Gastroesophageal sphincter (tissue), 4 donors: ENCODE results near the gene NEDD9. TPM values are rescaled to one million over a fixed set of nuclear protein-coding genes. Genes with fewer than 3 reads are reported as not detected.

Source experiments
- ATAC-seq: fragments of 150-250 bp; one replicate; pipeline ENCODE4 v1.9.1; 2016; ENCODE audit warnings: mild to moderate bottlenecking, moderate library complexity
- H3K27ac ChIP-seq, 4 donors: fragments of 200-600 bp; sonication (generic) in 3 of 4; 1 replicate in 3 of 4; 2 replicates in 1 of 4; pipeline ENCODE4 v1.5.1; 2016 to 2019
- H3K27me3 ChIP-seq: fragments of 200-600 bp; sonication (generic); one replicate; pipeline ENCODE4 v1.5.1; 2019
- H3K36me3 ChIP-seq, 2 donors: fragments of 200-600 bp; sonication (generic); one replicate each; pipeline ENCODE4 v1.5.1; 2019; ENCODE audit warnings: control low read depth in 1 of 2
- H3K4me1 ChIP-seq, 3 donors: fragments of 200-600 bp; sonication (generic); 1 replicate in 2 of 3; 2 replicates in 1 of 3; pipeline ENCODE4 v1.5.1; 2016 to 2019; ENCODE audit warnings: control low read depth in 2 of 3
- H3K4me3 ChIP-seq, 2 donors: fragments of 200-600 bp; sonication (generic); one replicate each; pipeline ENCODE4 v1.5.1; 2019; ENCODE audit warnings: mild to moderate bottlenecking in 1 of 2, moderate library complexity in 1 of 2
- H3K9me3 ChIP-seq, 3 donors: fragments of 200-600 bp; sonication (generic); one replicate each; pipeline ENCODE4 v1.5.1; 2017 to 2019; ENCODE audit warnings: control low read depth in 2 of 3
- EP300 ChIP-seq: sonication (generic); formaldehyde crosslinking; IDR thresholded peaks from one replicate; pipeline ENCODE4 v1.6.1; 2017; ENCODE audit warnings: antibody characterized with exemption, mild to moderate bottlenecking
- POLR2A ChIP-seq, 2 donors: fragments of 450-650 bp; IDR thresholded peaks; one replicate each; pipeline ENCODE4 v1.6.1; 2017; ENCODE audit warnings: antibody characterized with exemption in 2 of 2, mild to moderate bottlenecking in 2 of 2, moderate library complexity in 1 of 2
- POLR2AphosphoS5 ChIP-seq: sonication (generic); formaldehyde crosslinking; IDR thresholded peaks from one replicate; pipeline ENCODE4 v1.6.1; 2017; ENCODE audit warnings: antibody characterized with exemption
- WGBS, 2 donors: methylation state at CpG; one replicate each; pipeline ENCODE4 v1.1.5; 2018; ENCODE audit warnings: low coverage in 1 of 2; 5-methylcytosine and 5-hydroxymethylcytosine counted together
- total RNA-seq, 4 donors: library from RNA; depleted of rRNA; stranded (reverse); fragments of >200 nt; gene quantifications; one replicate each; pipeline ENCODE4 v1.1.0, GENCODE V29; 2016
- TF ChIP-seq, protein P1 (sequence below), 4 experiments: fragments of 200-600 bp in 2 of 4; fragments of 450-650 bp in 2 of 4; sonication (generic) in 1 of 4; IDR thresholded peaks; one replicate each; pipeline ENCODE4 v1.5.1; 2017 to 2019; ENCODE audit warnings: antibody characterized with exemption in 4 of 4, mild to moderate bottlenecking in 2 of 4, moderate library complexity in 2 of 4

The NEDD9 gene
- total RNA-seq, 4 donors from 2014 or later, result 13.1 to 42.7 (median 26.7) TPM

DNA sequence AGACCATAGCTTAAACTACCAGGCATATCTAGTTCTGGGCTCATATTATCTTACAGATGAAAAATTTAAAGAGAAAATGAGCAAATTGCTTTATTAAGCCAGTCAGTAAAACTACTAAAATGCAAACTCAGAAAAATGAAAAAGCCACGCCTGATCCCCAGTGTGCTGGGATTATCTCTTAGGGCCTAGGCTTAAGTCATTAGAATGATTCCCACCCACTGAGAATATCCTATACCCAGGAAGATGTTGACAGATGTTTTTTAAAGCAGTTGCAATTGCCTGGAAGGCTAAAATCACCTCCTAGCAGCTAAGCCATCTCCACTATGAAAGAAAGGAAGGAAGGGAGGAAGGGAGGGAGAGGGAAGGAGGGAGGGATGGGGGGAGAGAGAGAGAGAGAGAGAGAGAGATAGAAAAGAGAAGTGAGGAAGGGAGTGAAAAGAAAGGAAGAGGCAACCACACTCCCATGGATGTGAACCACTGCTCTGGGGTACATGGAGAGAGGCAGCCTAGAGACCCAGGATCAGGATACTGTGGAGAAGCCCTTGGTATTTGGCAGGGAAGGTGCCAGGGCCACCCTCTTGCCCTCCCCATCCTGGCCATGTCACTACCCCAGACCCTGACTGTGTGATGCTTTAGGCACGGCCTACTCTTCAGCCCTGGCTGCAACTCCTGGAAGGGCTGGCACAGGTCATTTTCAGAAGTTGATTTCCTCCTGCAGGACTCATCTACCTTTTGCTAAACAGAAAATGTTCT lies 21.9 kb downstream of the NEDD9 start:
- peaks cover 5 to 76% (median 47%) of the 10 kb centered on the region in 3 donors for H3K4me1 ChIP-seq
- no peak for ATAC-seq
- TF ChIP-seq POLR2AphosphoS5 (no peak), EP300 (no peak), POLR2A (IDR thresholded peaks at IDR 0.05) (no peak)
- TF ChIP-seq, protein P1, sequence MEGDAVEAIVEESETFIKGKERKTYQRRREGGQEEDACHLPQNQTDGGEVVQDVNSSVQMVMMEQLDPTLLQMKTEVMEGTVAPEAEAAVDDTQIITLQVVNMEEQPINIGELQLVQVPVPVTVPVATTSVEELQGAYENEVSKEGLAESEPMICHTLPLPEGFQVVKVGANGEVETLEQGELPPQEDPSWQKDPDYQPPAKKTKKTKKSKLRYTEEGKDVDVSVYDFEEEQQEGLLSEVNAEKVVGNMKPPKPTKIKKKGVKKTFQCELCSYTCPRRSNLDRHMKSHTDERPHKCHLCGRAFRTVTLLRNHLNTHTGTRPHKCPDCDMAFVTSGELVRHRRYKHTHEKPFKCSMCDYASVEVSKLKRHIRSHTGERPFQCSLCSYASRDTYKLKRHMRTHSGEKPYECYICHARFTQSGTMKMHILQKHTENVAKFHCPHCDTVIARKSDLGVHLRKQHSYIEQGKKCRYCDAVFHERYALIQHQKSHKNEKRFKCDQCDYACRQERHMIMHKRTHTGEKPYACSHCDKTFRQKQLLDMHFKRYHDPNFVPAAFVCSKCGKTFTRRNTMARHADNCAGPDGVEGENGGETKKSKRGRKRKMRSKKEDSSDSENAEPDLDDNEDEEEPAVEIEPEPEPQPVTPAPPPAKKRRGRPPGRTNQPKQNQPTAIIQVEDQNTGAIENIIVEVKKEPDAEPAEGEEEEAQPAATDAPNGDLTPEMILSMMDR (IDR thresholded peaks at IDR 0.05), result no peak
- peak overlapping the region in 3 of 4 donors; percentile 32 to 80 (median 40) for H3K27ac ChIP-seq
- 71 to 100% methylated on average over 1 to 2 of the region's 2 CpGs for WGBS, 2 donors
- H3K27me3 ChIP-seq, result no peaks in the 10 kb centered on the region
- H3K9me3 ChIP-seq, result no peaks in the 10 kb centered on the region
- no peaks in the 10 kb centered on the region for H3K36me3 ChIP-seq
- H3K4me3 ChIP-seq, result no peak overlapping the region

DNA sequence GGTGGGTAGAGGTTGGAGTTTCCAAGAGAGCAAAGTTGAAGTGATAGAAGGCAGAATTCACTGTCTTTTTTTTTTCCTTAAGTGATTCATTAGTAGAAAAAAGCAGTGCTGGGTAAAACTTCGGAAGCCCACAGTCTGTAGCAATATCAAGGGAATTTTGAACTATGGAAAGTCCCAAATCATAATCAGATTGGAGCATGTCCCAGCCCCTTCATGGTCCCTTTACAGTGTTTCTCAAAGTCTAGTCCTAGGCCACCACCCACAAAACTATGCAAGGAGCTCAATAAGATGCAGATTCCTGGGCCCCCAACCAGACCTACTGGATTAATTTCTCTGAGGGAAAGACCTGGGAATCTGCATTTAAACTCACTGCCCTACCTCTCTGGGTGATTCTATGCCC lies 22.6 kb downstream of the NEDD9 start:
- WGBS, 2 donors, result 21 to 42% methylated on average over 1 of the region's 1 CpG
- H3K9me3 ChIP-seq, result no peaks in the 10 kb centered on the region
- H3K27me3 ChIP-seq, result no peaks in the 10 kb centered on the region
- no peaks in the 10 kb centered on the region for H3K36me3 ChIP-seq
- no peak for ATAC-seq
- H3K4me1 ChIP-seq, result peaks cover 5 to 70% (median 42%) of the 10 kb centered on the region in 3 donors
- no peak for TF ChIP-seq POLR2AphosphoS5
- TF ChIP-seq, protein P1 (IDR thresholded peaks at IDR 0.05), result no peak
- no peak for TF ChIP-seq POLR2A (IDR thresholded peaks at IDR 0.05)
- TF ChIP-seq EP300, result no peak
- H3K27ac ChIP-seq, result peak overlapping the region in 3 of 4 donors; percentile 32 to 80 (median 40)
- no peak overlapping the region for H3K4me3 ChIP-seq

GRCh38 chr6:11209369-11209768 lies 23.1 kb downstream of the NEDD9 start:
- Histone ChIP-seq H3K27ac (peak overlapping the region in 2 of 4 donors; percentile 40 to 80), H3K9me3 (no peaks in the 10 kb centered on the region), H3K4me3 (no peak overlapping the region), H3K36me3 (no peaks in the 10 kb centered on the region), H3K27me3 (no peaks in the 10 kb centered on the region), H3K4me1 (peaks cover 5 to 64% (median 38%) of the 10 kb centered on the region in 3 donors)
- no peak for ATAC-seq
- no peak for TF ChIP-seq POLR2AphosphoS5
- TF ChIP-seq, protein P1 (IDR thresholded peaks at IDR 0.05), result no peak
- no peak for TF ChIP-seq EP300
- no peak for TF ChIP-seq POLR2A (IDR thresholded peaks at IDR 0.05)
- WGBS, 2 donors, result 86 to 88% methylated on average over 5 of the region's 5 CpGs

DNA sequence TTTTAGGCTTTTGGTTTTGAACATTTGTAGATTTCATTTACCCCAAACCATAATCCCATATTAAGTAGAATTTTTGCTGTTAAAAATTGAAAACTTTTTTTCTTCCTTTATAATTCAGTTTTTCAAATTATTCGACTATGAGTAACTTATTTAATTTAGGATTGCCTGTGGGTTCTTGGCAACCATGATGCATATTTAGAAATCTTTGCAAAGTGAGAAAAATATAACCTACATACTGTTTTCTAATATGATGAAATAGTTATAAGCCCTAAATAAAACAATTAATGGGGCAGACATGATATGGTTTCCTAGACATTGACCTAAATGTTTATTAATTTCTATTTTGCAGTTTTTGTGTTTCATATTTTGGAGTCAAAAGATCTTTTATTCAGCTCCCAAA lies 23.6 kb downstream of the NEDD9 start:
- Histone ChIP-seq H3K9me3 (no peaks in the 10 kb centered on the region), H3K4me3 (no peak overlapping the region), H3K27me3 (no peaks in the 10 kb centered on the region), H3K4me1 (peaks cover 5 to 59% (median 34%) of the 10 kb centered on the region in 3 donors), H3K36me3 (no peaks in the 10 kb centered on the region), H3K27ac (peak overlapping the region in 2 of 4 donors; percentile 27 to 80)
- 75% methylated on average over 1 of the region's 1 CpG; no CpG with 5 or more reads in 1 of the 2 donors for WGBS, 2 donors
- TF ChIP-seq EP300 (no peak), POLR2A (IDR thresholded peaks at IDR 0.05) (no peak), POLR2AphosphoS5 (no peak)
- TF ChIP-seq, protein P1 (IDR thresholded peaks at IDR 0.05), result no peak
- no peak for ATAC-seq

DNA sequence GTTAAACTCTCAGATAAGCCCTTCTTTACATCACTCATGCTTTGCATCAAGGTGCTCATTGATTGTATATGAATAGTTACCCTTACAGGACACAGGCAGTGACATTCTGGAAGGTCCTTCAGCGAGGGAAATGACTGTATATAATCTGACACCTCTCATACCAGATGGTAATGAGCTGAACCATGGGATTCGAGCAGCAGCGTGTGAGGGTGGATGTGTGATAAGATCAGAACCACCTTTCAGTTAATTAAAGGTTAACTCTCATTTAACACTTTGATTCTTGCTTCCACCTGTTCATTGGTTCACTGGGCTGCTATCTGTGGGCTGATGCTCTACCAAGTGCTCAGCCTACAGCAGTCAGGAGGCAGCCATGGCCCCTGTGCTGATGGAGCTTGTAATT lies 24.2 kb downstream of the NEDD9 start:
- Histone ChIP-seq H3K36me3 (no peaks in the 10 kb centered on the region), H3K27ac (peak overlapping the region in 2 of 4 donors; percentile 27 to 71), H3K27me3 (no peaks in the 10 kb centered on the region), H3K4me3 (no peak overlapping the region), H3K4me1 (peaks cover 0 to 53% (median 28%) of the 10 kb centered on the region in 3 donors), H3K9me3 (no peaks in the 10 kb centered on the region)
- WGBS, 2 donors, result 86 to 95% methylated on average over 3 of the region's 3 CpGs
- ATAC-seq, result no peak
- TF ChIP-seq EP300, result no peak
- TF ChIP-seq, protein P1 (IDR thresholded peaks at IDR 0.05), result no peak
- no peak for TF ChIP-seq POLR2AphosphoS5
- no peak for TF ChIP-seq POLR2A (IDR thresholded peaks at IDR 0.05)
